Osteoblast (primary cell): ENCODE measurements around the gene TOP2B. TPM values are rescaled to one million over a fixed set of nuclear protein-coding genes. Genes with fewer than 3 reads are reported as not detected.

Experiments used
- DNase-seq: peaks from one replicate; pipeline ENCODE4 v3.0.0; 2011; ENCODE audit warnings: low spot score, mixed read lengths; ENCODE audit not compliant: insufficient read length; ENCODE audit errors: missing footprints
- H2AFZ ChIP-seq: 2 replicates; pipeline ENCODE4 v1.6.0; 2011; ENCODE audit warnings: mild to moderate bottlenecking, low read length
- H3K27ac ChIP-seq: 2 replicates; pipeline ENCODE4 v1.5.1; 2011; ENCODE audit warnings: mild to moderate bottlenecking, low read depth, low read length, moderate library complexity
- H3K27me3 ChIP-seq: 2 replicates; pipeline ENCODE4 v1.6.0; 2012; ENCODE audit warnings: mild to moderate bottlenecking, control low read depth, inconsistent platforms, low read length, moderate library complexity; ENCODE audit not compliant: insufficient read depth
- H3K36me3 ChIP-seq: 2 replicates; pipeline ENCODE4 v1.5.1; 2011; ENCODE audit warnings: mild to moderate bottlenecking, low read length, control low read depth, moderate library complexity; ENCODE audit not compliant: insufficient read depth
- H3K4me1 ChIP-seq: 2 replicates; pipeline ENCODE4 v1.5.1; 2011; ENCODE audit warnings: mild to moderate bottlenecking, low read length, control low read depth, moderate library complexity; ENCODE audit not compliant: insufficient read depth
- H3K4me2 ChIP-seq: 2 replicates; pipeline ENCODE4 v1.6.0; 2011; ENCODE audit warnings: mild to moderate bottlenecking, low read length; ENCODE audit not compliant: insufficient read depth
- H3K4me3 ChIP-seq: fragments of 200-600 bp; sonication (generic); 3 replicates; pipeline ENCODE4 v1.5.1; 2012; ENCODE audit warnings: mild to moderate bottlenecking, low read length, inconsistent platforms; ENCODE audit not compliant: insufficient read depth
- H3K79me2 ChIP-seq: 2 replicates; pipeline ENCODE4 v1.6.0; 2012; ENCODE audit warnings: mild to moderate bottlenecking, low read length, control low read depth, inconsistent platforms; ENCODE audit not compliant: insufficient read depth
- H3K9me3 ChIP-seq: 2 replicates; pipeline ENCODE4 v1.5.1; 2011; ENCODE audit warnings: low read depth, low read length, control low read depth
- H4K20me1 ChIP-seq: 2 replicates; pipeline ENCODE4 v1.6.0; 2012; ENCODE audit warnings: mild to moderate bottlenecking, low read length, control low read depth; ENCODE audit not compliant: insufficient read depth
- small RNA-seq: library from RNA; depleted of rRNA; stranded (forward); fragments of <200 nt; gene quantifications from one replicate; pipeline ENCODE3, GENCODE V24; 2012
- total RNA-seq: library from RNA; depleted of rRNA; stranded (reverse); fragments of >200 nt; gene quantifications from 2 replicates; pipeline ENCODE4 v1.2.3, GENCODE V29; 2012
- TF ChIP-seq, protein P1 (sequence below): IDR thresholded peaks from 2 replicates; pipeline ENCODE4 v1.5.1; 2011; ENCODE audit warnings: mild to moderate bottlenecking, low read depth, low read length, moderate library complexity; ENCODE audit errors: extremely low read depth

The TOP2B gene
- total RNA-seq, 1 donor = 71.7 TPM

DNA sequence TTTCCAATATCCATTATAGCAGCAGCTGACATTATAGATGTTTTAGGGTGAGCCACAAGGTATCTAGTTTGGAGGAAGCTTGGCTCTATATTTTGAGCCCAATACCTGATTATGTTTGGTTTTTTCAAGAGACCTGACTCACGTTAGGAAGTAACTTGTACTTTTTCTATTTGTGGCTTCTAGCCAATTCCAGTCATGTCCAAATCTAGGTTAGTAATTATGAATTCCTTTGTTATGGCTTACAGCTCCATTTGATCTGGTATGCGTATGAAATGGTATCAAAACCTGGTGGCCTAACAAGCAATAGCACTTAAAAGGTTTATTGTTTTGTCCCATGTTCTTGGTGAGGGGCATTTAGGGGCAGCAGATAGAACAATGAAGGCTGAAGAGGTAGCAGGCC, 115.9 kb downstream of the TOP2B start:
- TF ChIP-seq, protein P1, sequence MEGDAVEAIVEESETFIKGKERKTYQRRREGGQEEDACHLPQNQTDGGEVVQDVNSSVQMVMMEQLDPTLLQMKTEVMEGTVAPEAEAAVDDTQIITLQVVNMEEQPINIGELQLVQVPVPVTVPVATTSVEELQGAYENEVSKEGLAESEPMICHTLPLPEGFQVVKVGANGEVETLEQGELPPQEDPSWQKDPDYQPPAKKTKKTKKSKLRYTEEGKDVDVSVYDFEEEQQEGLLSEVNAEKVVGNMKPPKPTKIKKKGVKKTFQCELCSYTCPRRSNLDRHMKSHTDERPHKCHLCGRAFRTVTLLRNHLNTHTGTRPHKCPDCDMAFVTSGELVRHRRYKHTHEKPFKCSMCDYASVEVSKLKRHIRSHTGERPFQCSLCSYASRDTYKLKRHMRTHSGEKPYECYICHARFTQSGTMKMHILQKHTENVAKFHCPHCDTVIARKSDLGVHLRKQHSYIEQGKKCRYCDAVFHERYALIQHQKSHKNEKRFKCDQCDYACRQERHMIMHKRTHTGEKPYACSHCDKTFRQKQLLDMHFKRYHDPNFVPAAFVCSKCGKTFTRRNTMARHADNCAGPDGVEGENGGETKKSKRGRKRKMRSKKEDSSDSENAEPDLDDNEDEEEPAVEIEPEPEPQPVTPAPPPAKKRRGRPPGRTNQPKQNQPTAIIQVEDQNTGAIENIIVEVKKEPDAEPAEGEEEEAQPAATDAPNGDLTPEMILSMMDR = no peak
- H4K20me1 ChIP-seq = no peaks in the 10 kb centered on the region
- H3K27me3 ChIP-seq = no peaks in the 10 kb centered on the region
- no peak overlapping the region for H3K4me2 ChIP-seq
- H3K4me1 ChIP-seq = peaks cover 15% of the 10 kb centered on the region
- no peak overlapping the region for H3K4me3 ChIP-seq
- no peak overlapping the region for H3K27ac ChIP-seq
- no peaks in the 10 kb centered on the region for H3K79me2 ChIP-seq
- H3K36me3 ChIP-seq = no peaks in the 10 kb centered on the region
- no peak overlapping the region for H2AFZ ChIP-seq
- DNase-seq = no peak
- no peaks in the 10 kb centered on the region for H3K9me3 ChIP-seq

DNA sequence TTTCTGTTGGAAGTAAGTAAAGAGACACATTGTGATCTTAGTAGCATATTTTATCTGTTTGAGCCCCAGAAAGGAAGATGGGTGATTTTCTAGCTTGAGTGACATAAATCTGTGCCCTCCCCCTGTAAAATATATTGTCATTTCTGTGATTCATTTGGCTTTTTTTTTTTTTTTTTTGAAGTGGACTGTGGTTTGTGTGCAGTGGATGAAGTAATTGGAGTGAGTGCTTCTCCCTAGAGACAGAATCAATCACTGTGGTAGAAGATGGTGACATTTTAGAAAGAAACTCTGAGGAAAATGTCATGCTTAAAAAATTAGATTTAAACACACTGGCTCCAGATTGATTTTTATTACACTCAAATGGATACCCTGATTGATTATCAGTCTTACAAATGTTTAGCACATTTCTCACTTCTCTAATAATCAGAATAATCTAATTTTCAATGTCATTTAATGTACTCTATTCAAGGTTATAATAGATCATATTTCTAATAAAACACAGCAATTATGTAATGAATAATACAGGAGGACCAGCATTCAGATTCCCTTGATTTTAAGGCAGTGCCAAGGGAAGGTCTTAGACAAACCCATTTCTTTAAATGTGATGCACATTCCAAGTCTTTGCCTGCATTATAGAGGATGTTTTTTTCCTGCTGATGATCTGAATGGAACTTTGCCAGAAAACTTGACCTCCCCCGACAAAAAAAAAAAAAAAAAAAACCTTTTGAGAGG, 116.6 kb downstream of the TOP2B start:
- Histone ChIP-seq H2AFZ (no peak overlapping the region), H3K4me3 (no peak overlapping the region), H3K79me2 (no peaks in the 10 kb centered on the region), H3K27me3 (no peaks in the 10 kb centered on the region), H4K20me1 (no peaks in the 10 kb centered on the region), H3K9me3 (no peaks in the 10 kb centered on the region), H3K4me2 (no peak overlapping the region), H3K4me1 (peaks cover 15% of the 10 kb centered on the region), H3K36me3 (no peaks in the 10 kb centered on the region), H3K27ac (no peak overlapping the region)
- TF ChIP-seq, protein P1 = no peak
- DNase-seq = no peak

Small RNAs within 50 kb of the gene (small RNA-seq; reads per million reads assigned to genes)
- not detected for gene CRIP1P2
- not detected for gene RF01161
- gene RF02271 = not detected

Other genes starting within 250 kb of the TOP2B start
- gene RARB, start 236.6 kb downstream of the TOP2B start, total RNA-seq = 4.1 and 7.6 TPM in 2 replicates
- 29.5 and 30.4 TPM in 2 replicates for gene NGLY1, start 118.5 kb upstream of the TOP2B start, total RNA-seq
- gene OXSM, start 125.2 kb upstream of the TOP2B start, total RNA-seq = 10.9 and 11.2 TPM in 2 replicates